BJ (cell line): ENCODE data around the gene CAMK2B. TPM values are rescaled to one million over a fixed set of nuclear protein-coding genes. Genes with fewer than 3 reads are reported as not detected.

Experiments
- CTCF ChIA-PET: fragments of 350-600 bp; formaldehyde crosslinking; extraction: SDS; loops from one replicate; lab custom pipeline; 2021; ENCODE audit warnings: antibody characterized with exemption, inconsistent platforms; lab: Yijun Ruan, JAX
- POLR2A ChIA-PET: fragments of 300-600 bp; sonication (Branson Sonifier 250); formaldehyde crosslinking; extraction: SDS; loops from one replicate; lab custom pipeline; 2021; ENCODE audit warnings: antibody characterized with exemption; lab: Charles Lee
- DNase-seq: peaks from one replicate; pipeline ENCODE4 v3.0.0-alpha.2; 2011; ENCODE audit warnings: low read depth
- H3K27me3 ChIP-seq: 2 replicates; pipeline ENCODE4 v1.6.0; 2011; ENCODE audit warnings: low read length; ENCODE audit not compliant: control insufficient read depth, insufficient read depth
- H3K36me3 ChIP-seq: 2 replicates; pipeline ENCODE4 v1.5.1; 2011; ENCODE audit warnings: low read length; ENCODE audit not compliant: control insufficient read depth, insufficient read depth
- H3K4me3 ChIP-seq: 2 replicates; pipeline ENCODE4 v1.5.1; 2011; ENCODE audit warnings: low read depth, mild to moderate bottlenecking, control low read depth, low read length
- polyA plus RNA-seq: library from polyadenylated mRNA; depleted of rRNA; stranded (reverse); fragments of >200 nt; gene quantifications from 2 replicates; pipeline ENCODE4 v1.2.3, GENCODE V29; 2011
- TF ChIP-seq, protein P1 (sequence below): IDR thresholded peaks from 2 replicates; pipeline ENCODE4 v1.5.1; 2011; ENCODE audit warnings: low read depth, mild to moderate bottlenecking, control low read depth, inconsistent platforms, low read length, moderate library complexity; ENCODE audit not compliant: insufficient read depth

Gene CAMK2B
- polyA plus RNA-seq, 1 experiment: 0.10 TPM

GRCh38 chr7:44265728-44266127 lies 59.7 kb downstream of the CAMK2B start:
- Histone ChIP-seq H3K27me3 (peaks cover 35% of the 10 kb centered on the region), H3K4me3 (no peak overlapping the region), H3K36me3 (no peaks in the 10 kb centered on the region)
- CTCF ChIA-PET: interaction anchor here (0.8 kb wide), 1 partner anchor 25 kb away, joined by 3 read pairs; no protein-coding TSS in a partner anchor
- TF ChIP-seq, protein P1, sequence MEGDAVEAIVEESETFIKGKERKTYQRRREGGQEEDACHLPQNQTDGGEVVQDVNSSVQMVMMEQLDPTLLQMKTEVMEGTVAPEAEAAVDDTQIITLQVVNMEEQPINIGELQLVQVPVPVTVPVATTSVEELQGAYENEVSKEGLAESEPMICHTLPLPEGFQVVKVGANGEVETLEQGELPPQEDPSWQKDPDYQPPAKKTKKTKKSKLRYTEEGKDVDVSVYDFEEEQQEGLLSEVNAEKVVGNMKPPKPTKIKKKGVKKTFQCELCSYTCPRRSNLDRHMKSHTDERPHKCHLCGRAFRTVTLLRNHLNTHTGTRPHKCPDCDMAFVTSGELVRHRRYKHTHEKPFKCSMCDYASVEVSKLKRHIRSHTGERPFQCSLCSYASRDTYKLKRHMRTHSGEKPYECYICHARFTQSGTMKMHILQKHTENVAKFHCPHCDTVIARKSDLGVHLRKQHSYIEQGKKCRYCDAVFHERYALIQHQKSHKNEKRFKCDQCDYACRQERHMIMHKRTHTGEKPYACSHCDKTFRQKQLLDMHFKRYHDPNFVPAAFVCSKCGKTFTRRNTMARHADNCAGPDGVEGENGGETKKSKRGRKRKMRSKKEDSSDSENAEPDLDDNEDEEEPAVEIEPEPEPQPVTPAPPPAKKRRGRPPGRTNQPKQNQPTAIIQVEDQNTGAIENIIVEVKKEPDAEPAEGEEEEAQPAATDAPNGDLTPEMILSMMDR: no peak
- POLR2A ChIA-PET: no interaction called here
- no peak for DNase-seq

GRCh38 chr7:44264221-44264931 lies 61.0 kb downstream of the CAMK2B start:
- CTCF ChIA-PET: no interaction called here

GRCh38 chr7:44263326-44264082 lies 61.9 kb downstream of the CAMK2B start:
- TF ChIP-seq, protein P1: no peak
- Histone ChIP-seq H3K27me3 (peaks cover 30% of the 10 kb centered on the region), H3K4me3 (no peak overlapping the region), H3K36me3 (no peaks in the 10 kb centered on the region)
- CTCF ChIA-PET: no interaction called here
- POLR2A ChIA-PET: no interaction called here
- no peak for DNase-seq

More at GRCh38 chr7:44264221-44264931, 61.0 kb downstream of the CAMK2B start:
- TF ChIP-seq, protein P1: no peak
- no peak overlapping the region for H3K4me3 ChIP-seq
- POLR2A ChIA-PET: no interaction called here
- DNase-seq: no peak
- peaks cover 35% of the 10 kb centered on the region for H3K27me3 ChIP-seq
- no peaks in the 10 kb centered on the region for H3K36me3 ChIP-seq

DNA sequence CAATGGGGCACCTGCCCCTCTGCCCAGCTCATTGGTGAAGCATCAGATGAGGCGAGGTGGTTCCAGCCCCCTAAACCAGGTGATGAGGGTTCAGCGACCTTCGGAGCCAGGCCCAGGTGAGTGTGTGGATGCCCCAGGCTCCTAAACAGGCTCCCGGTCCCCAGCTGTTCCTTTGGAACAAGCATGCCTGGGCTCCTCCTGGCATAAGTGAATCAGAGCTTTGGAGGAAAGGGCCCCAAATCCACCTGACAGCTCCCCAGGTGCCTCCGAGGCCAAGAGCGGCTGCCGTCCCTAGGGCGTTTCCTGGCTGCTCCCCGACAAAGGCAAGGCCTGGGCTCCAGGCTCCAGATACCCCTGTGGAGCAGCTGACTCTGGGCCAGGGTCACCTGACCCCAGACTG lies 63.4 kb downstream of the CAMK2B start:
- Histone ChIP-seq H3K4me3 (no peak overlapping the region), H3K36me3 (no peaks in the 10 kb centered on the region), H3K27me3 (peaks cover 20% of the 10 kb centered on the region)
- no peak for DNase-seq
- ChIA-PET CTCF (no interaction called here), POLR2A (no interaction called here)
- TF ChIP-seq, protein P1: no peak

- POLR2A ChIA-PET: no interaction called here
- CTCF ChIA-PET: no interaction called here
Measured at GRCh38 chr7:44261240-44261639, 64.2 kb downstream of the CAMK2B start.

More at GRCh38 chr7:44261240-44261639, 64.2 kb downstream of the CAMK2B start:
- Histone ChIP-seq H3K4me3 (no peak overlapping the region), H3K36me3 (no peaks in the 10 kb centered on the region), H3K27me3 (peaks cover 17% of the 10 kb centered on the region)
- DNase-seq: no peak
- TF ChIP-seq, protein P1: no peak
